Left forelimb (tissue), 1 donor: ENCODE measurements around the gene HAP1.
"Not testable (repeated sequence)": the region's sequence is repeated elsewhere in the genome, so short reads cannot be mapped to it uniquely, and the experiment has no call there.

Source experiments
- DNase-seq: peaks from one replicate; pipeline ENCODE4 v3.0.0-alpha.2; 2018; ENCODE audit warnings: low spot score

HAP1 gene, protein sequence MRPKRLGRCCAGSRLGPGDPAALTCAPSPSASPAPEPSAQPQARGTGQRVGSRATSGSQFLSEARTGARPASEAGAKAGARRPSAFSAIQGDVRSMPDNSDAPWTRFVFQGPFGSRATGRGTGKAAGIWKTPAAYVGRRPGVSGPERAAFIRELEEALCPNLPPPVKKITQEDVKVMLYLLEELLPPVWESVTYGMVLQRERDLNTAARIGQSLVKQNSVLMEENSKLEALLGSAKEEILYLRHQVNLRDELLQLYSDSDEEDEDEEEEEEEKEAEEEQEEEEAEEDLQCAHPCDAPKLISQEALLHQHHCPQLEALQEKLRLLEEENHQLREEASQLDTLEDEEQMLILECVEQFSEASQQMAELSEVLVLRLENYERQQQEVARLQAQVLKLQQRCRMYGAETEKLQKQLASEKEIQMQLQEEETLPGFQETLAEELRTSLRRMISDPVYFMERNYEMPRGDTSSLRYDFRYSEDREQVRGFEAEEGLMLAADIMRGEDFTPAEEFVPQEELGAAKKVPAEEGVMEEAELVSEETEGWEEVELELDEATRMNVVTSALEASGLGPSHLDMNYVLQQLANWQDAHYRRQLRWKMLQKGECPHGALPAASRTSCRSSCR

DNA sequence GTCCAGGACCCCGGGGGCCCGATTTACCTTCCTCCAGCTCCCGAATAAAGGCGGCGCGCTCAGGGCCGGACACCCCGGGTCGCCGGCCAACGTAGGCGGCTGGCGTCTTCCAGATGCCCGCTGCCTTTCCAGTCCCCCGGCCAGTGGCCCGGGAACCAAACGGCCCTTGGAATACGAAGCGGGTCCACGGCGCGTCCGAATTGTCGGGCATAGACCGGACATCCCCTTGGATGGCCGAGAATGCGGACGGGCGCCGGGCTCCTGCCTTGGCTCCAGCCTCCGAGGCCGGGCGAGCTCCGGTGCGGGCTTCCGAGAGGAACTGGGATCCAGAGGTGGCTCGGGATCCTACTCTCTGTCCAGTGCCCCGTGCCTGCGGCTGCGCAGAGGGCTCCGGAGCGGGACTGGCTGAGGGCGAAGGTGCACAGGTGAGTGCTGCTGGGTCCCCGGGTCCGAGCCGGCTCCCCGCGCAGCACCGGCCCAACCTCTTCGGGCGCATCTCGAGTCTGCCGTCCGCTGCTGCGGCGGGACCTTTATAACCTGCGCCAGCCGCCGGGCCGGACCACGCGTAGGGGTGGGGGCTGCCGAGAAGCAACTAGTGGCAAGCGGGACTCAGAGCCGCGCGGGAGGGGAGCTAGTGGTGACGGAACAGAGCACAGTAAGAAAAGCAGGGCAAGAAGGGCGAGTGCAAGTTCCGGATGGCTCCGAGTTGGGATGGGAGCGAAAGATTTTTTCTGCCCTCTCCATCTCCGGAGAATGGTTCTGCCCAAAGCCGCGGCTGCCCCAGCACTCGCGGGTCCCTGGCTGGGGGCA, at the start of gene HAP1:
HAP1 (minus strand) TSS at position 505 of the 810 bp plus-strand sequence; CDS start at position 496, 9 bp downstream.
- DNase-seq = no peak

GRCh38 chr17:41782142-41782541, 47.7 kb upstream of the HAP1 start:
- DNase-seq = no peak

DNA sequence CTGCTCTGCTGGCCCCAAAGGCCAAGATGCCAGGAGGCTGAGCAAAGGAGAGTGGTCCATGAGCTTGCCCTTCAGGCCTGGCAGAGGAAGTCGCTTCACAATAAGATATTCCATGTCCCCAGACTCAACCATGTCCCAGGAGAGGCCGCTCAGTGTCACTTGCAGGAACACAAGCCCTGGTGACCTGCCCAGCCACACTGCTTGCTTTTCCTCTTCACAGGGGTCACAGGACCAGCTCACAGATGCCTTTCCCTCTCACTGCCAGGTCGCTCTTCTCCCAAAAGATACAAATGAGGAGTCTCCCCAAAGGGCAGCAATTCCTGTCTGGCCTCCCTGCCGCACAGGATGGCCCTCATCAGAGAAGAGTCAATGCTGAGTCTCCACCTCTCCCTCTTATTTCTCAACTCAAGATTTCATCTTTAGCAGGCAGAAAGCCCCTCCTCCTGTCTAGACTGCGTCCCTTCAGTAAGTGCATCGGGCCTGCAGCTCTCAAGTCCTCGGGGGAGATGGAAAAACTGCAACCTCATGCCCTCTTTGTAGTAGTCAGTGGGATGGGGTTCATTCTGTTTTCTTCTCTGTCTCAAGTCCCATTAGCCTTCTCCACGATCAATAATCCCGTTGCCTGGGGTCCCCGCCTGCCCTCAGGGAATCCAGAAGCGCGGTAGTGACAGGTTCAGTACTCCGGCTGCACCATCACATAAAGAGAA, 47.1 kb upstream of the HAP1 start:
- DNase-seq = no peak

- no peak for DNase-seq
Measured at GRCh38 chr17:41779954-41780353, 45.5 kb upstream of the HAP1 start.

GRCh38 chr17:41777574-41778188, 43.2 kb upstream of the HAP1 start:
- DNase-seq = peak; percentile 86

DNA sequence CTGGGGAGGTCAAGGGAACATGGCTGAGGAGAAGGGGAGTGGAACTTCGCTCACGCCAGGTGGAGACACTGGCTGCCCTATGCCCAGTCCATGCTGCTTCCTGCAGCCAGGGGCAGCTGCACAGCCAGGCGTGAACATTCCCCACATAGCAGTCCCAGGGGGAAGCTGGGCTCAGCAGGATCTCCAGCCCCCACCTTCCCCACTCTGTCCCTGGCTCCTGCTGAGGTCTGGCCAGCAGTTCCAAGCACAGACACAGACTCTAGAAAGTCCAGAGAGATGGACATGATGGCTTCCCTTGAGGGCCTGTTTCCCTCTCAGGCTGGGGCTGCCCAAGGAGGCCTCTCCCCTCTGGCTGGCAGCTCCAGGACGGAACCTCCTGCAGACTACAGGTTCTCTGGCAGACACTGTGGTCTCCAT, 42.7 kb upstream of the HAP1 start:
- DNase-seq = no peak

- DNase-seq = not testable (repeated sequence)
Measured at GRCh38 chr17:41776262-41776900, 41.9 kb upstream of the HAP1 start.

DNA sequence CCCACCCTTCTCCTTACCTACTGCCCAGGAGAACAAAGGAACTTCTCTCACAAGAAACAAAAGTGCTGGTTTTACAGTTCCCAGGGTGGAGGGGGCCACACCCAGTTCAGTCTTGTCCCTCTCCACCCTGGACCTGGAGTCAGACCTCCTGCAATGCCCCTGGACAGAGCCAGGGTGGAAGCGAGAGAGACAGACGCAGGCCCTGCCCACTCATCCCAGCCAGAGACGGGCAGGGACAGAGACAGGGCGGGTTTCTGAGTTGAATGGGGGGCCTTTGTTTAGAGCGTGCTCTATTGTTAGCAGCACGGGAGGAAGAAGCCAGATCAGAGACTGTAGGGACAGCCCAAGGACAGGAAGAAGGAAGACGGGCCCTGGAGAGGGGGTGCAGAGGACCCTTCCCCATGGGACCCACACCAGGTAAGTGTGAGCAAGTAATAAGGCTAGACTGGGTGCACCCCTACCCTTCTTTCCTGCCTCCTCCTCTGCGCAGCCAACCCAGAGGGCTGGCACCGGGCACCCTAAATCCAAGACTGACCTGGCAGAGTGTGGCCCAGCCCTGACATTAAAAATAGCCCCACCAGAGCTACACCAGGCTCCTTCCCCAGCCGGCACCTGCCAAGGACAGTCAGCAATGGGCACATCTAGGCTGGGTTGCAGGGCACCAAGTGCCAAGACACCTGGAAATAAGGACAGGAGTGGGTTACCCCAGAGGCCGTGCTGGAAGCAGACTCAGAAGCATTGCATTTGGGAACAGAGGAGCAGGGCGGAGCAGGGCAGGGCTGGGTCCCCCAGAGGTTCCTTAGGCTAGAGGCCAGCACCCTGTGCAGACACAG, 41.2 kb upstream of the HAP1 start:
- DNase-seq = no peak

DNA sequence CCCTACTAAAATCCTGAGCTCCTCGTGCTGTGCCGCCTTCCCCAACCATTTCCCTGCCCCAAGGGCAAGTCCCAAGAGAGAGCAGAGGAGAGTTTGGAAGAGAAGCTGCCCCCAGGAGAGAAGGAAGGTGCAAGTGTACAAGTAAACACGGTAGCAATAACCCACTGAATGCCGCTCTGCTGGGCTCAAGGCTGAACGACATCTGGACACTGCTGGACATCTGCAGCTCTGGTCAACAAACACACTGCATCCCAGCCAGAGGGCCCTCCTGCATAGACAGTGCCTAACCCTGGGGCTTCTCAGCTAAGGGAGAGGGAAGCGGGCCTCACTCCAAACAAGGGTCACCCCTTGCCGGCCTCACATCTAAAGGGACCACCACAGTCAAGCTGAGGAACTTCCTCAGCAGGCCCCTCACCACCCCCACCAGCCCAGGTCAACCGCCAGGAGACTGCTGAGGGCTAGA, 39.3 kb upstream of the HAP1 start:
- no peak for DNase-seq

DNA sequence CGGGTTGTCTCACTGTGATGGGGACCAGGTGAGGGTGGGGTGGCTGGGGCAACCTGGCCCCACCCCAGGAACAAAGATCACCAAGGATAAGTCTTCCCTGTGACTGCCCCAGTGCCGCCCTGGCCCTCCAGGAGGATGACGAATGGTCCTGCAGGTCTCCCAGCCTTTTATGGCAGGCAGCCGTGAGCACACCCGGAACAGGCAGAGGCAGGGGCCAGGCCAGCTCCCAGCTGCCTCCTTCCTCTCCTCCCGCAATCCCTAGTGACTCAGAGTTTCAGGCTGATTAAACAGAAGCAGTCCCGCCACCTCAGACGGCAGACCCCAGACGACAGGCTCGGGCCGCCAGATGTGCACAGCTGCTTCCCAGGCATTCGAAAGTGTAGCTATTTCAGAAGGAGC, 38.7 kb upstream of the HAP1 start:
- no peak for DNase-seq

- DNase-seq = no peak
Measured at GRCh38 chr17:41772586-41773189, 38.2 kb upstream of the HAP1 start.

DNA sequence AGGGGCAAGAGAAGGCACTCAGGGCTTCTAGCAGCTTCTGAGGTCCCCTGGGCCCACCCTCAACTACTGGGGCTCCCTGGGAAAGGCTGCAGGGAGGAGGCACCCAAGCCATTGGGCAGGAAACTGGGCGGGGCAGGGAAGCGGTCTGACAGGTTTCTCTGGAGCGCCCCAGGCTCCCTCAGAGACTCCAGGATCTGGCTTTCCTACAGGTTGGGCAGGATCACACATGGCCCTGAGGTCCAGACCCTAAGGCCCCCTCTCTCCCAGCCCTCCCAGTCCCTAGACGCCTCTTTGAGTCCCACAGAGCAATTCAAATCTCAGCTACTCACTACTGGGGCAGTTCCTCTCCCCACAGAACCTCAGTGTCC, 37.8 kb upstream of the HAP1 start:
- no peak for DNase-seq

DNA sequence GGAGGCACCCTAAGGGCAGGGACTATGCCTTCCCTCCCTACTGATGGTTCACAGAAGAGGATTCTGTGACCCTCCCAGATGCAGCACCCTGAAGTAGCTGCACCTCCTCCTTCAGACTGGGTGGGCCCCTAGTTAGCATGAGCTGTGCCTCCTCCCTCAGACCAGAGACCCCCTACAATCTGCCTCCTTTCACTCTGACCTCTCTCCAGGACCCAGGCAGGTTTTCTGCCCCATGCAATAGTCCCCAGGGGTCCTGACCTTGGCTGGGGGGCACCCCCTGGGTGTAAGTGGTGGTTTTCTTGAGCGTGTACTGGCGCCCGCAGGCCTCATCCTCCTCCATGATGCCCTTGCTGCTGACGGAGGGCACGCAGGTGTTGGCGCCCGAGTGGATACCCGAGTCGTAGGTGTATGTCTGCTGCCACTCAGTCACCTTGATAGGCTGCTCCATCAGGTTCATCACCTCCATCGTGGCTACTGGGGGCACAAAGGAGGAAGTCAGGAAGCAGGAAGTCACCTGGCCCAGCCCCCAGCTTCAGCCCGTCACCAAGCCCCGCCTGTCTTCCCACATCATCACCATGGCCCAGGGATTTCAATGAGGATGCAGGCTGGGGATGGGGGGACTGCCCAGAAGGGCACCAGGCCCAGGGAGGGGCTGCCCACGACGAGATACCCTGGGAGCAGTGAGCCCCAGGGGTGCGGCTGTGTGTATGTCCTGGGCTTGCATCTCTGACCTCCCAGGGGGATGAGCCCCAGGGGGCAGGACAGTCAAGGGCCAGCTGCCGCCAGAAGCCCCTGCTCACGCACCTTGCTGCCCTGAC, 37.2 kb upstream of the HAP1 start:
- DNase-seq = no peak

- DNase-seq = no peak
Measured at GRCh38 chr17:41769985-41770384, 35.5 kb upstream of the HAP1 start.

GRCh38 chr17:41769346-41769862, 35.0 kb upstream of the HAP1 start:
- no peak for DNase-seq

DNA sequence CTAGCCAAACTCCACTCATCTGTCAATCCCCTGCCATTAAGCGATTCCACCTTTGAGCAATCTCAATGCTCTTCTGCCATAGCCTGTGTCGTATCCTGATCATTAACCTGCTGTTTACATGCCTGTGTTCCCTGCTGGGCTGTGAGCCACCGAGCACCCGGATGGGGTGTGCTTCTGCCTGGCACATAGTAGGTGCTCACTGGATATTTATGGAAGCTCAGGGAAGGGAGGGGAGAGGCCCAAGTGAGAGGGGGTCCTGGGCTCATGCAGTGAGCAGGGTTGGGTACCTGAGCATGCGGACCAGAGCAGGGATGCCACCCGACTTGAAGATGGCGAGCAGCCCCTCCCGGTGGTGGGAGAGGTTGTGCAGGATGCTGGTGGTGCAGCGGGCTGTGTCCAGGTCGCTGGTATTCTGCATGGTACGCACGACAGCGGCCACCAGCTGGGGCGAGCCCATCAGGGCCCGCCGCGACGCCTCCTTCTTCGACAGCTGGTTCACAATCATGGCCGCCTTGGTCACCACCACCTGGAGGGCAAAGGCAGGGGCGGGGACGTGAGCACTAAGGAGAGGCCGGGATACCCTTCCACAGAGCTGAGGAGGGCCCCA, 34.3 kb upstream of the HAP1 start:
- no peak for DNase-seq

DNA sequence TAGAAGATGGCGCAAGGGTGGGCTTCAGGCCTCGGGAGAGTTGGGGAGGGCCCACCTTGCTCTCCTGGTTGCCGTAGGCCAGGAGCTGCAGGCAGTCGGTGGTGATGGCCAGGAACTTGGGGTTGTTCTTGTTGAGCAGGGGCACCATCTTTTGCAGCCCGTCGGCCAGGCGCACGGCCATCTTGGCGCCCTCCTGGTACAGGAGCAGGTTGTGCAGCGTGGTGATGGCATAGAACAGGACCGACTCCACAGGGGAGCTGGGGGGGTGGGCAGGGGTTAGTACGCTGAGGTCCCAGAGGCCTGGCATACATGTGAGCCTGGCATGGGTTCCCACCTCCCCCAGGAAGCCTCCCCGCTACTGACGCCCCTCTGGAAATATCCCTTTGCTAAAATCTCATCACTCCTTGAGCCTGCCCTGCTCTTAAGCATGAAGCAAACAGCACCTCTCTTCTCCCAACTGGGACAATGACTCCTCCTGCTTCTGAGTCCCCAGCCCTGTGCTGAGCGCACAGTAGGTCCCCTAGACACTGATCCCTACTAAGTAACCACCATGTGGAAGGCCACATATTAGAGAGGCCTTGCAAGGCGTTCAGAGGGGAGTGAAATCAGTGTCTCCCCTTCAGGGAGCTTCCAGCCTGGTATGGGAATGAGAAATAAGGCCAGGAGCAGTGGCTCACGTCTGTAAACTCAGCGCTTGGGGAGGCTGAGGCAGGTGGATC, 33.0 kb upstream of the HAP1 start:
- no peak for DNase-seq

GRCh38 chr17:41766135-41766534, 31.7 kb upstream of the HAP1 start:
- no peak for DNase-seq
